ENCODE results near the gene MAP3K13.

Gene MAP3K13

GRCh38 chr3:185508335-185508991 is 145.5 kb downstream of the MAP3K13 start:
- DNase-seq (ENCODE audit: low read depth) = no peak

- no peak for DNase-seq (ENCODE audit: low read depth)
Measured at GRCh38 chr3:185511711-185512110, 148.8 kb downstream of the MAP3K13 start.

GRCh38 chr3:185517387-185518130 is 154.6 kb downstream of the MAP3K13 start:
- no peak for DNase-seq (ENCODE audit: low read depth)

GRCh38 chr3:185519021-185519420 is 156.1 kb downstream of the MAP3K13 start:
- DNase-seq (ENCODE audit: low read depth) = no peak

GRCh38 chr3:185521349-185522138 is 158.6 kb downstream of the MAP3K13 start:
- no peak for DNase-seq (ENCODE audit: low read depth)

GRCh38 chr3:185526349-185526951 is 163.5 kb downstream of the MAP3K13 start:
- DNase-seq (ENCODE audit: low read depth) = no peak

- DNase-seq (ENCODE audit: low read depth) = no peak
Measured at GRCh38 chr3:185527364-185527763, 164.4 kb downstream of the MAP3K13 start.

- DNase-seq (ENCODE audit: low read depth) = no peak
Measured at GRCh38 chr3:185528532-185528931, 165.6 kb downstream of the MAP3K13 start.

- no peak for DNase-seq (ENCODE audit: low read depth)
Measured at GRCh38 chr3:185530856-185531255, 167.9 kb downstream of the MAP3K13 start.

- DNase-seq (ENCODE audit: low read depth) = no peak
Measured at GRCh38 chr3:185532901-185533300, 170.0 kb downstream of the MAP3K13 start.

GRCh38 chr3:185534511-185534910 is 171.6 kb downstream of the MAP3K13 start:
- DNase-seq (ENCODE audit: low read depth) = no peak

GRCh38 chr3:185537369-185537970 is 174.5 kb downstream of the MAP3K13 start:
- DNase-seq (ENCODE audit: low read depth) = no peak
